SK-N-SH (cell line): Measurements from ENCODE around the gene BTG1.

Experiments
- EP300 ChIP-seq, 2 experiments: IDR thresholded peaks; 2 replicates each; pipeline versions ENCODE4 v1.4.0 to v1.6.1; 2012; ENCODE audit warnings: borderline replicate concordance in 1 of 2, low read depth in 1 of 2, low read length in 1 of 2
- EZH2phosphoT487 ChIP-seq: fragments of 200-600 bp; sonication (generic); IDR thresholded peaks from 2 replicates; pipeline ENCODE4 v1.6.1; 2017; ENCODE audit warnings: low read depth, mixed run types, mild to moderate bottlenecking, antibody characterized with exemption, moderate library complexity, borderline replicate concordance
- POLR2AphosphoS5 ChIP-seq: IDR thresholded peaks from 2 replicates; pipeline ENCODE4 v1.6.1; 2012; ENCODE audit warnings: low read depth, low read length
- RAD21 ChIP-seq: IDR thresholded peaks from 2 replicates; pipeline ENCODE4 v1.6.1; 2012; ENCODE audit warnings: mild to moderate bottlenecking, low read length
- RCOR1 ChIP-seq: fragments of 150-350 bp; IDR thresholded peaks from 2 replicates; pipeline ENCODE4 v1.6.1; 2017; ENCODE audit warnings: antibody characterized with exemption, low read length
- RFX5 ChIP-seq: IDR thresholded peaks from 2 replicates; pipeline ENCODE4 v1.6.1; 2012; ENCODE audit warnings: mild to moderate bottlenecking, improper control_type of control experiment, low read length
- TF ChIP-seq, protein P1 (sequence below): fragments of 200-600 bp; sonication (generic); IDR thresholded peaks from 2 replicates; pipeline ENCODE4 v1.6.1; 2017; ENCODE audit warnings: antibody characterized with exemption, mild to moderate bottlenecking, moderate library complexity

DNA sequence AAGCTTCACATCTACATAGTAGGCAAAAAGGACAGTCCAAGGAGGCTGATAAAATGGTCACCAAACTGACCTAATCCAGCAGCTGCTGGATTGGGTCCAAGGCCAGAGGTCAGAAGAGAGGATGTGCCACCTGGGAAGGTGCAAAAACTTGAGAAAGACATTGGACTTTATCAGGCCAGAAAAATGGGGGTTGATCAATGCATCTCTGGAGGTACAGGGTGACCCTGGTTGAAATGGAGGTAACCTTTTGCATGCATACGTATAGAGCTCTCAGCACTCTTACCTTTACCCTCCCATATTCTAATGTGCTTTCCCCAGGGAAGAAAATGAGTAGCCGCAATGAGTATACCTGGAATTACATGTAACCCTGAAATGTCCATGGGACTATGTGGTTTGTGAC, 16.0 kb downstream of the BTG1 start:
- TF ChIP-seq RFX5, result no peak
- TF ChIP-seq POLR2AphosphoS5, result no peak
- TF ChIP-seq, protein P1, sequence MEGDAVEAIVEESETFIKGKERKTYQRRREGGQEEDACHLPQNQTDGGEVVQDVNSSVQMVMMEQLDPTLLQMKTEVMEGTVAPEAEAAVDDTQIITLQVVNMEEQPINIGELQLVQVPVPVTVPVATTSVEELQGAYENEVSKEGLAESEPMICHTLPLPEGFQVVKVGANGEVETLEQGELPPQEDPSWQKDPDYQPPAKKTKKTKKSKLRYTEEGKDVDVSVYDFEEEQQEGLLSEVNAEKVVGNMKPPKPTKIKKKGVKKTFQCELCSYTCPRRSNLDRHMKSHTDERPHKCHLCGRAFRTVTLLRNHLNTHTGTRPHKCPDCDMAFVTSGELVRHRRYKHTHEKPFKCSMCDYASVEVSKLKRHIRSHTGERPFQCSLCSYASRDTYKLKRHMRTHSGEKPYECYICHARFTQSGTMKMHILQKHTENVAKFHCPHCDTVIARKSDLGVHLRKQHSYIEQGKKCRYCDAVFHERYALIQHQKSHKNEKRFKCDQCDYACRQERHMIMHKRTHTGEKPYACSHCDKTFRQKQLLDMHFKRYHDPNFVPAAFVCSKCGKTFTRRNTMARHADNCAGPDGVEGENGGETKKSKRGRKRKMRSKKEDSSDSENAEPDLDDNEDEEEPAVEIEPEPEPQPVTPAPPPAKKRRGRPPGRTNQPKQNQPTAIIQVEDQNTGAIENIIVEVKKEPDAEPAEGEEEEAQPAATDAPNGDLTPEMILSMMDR, result no peak
- TF ChIP-seq RAD21, result no peak
- no peak for TF ChIP-seq RCOR1
- TF ChIP-seq EZH2phosphoT487, result no peak
- TF ChIP-seq EP300 (IDR thresholded peaks at IDR 0.05; ENCODE audit: borderline replicate concordance in 1 of 2, low read depth in 1 of 2, low read length in 1 of 2), result no peak
